Endodermal cell (in vitro differentiated cells): ENCODE data around the gene SMAD7. TPM values are rescaled to one million over a fixed set of nuclear protein-coding genes. Genes with fewer than 3 reads are reported as not detected.

Experiments
- DNase-seq: peaks from one replicate; pipeline ENCODE4 v3.0.0-alpha.2; 2017
- H3K27ac ChIP-seq: 2 replicates; pipeline ENCODE4 v1.5.1; 2013; ENCODE audit warnings: mild to moderate bottlenecking, low read depth, low read length, moderate library complexity
- H3K27me3 ChIP-seq: 2 replicates; pipeline ENCODE4 v1.6.1; 2013; ENCODE audit warnings: mild to moderate bottlenecking, low read length, moderate library complexity; ENCODE audit not compliant: insufficient read depth, control insufficient read depth, poor library complexity, severe bottlenecking
- H3K36me3 ChIP-seq: 2 replicates; pipeline ENCODE4 v1.7.0; 2013; ENCODE audit warnings: mild to moderate bottlenecking, low read length, moderate library complexity; ENCODE audit not compliant: control insufficient read depth, insufficient read depth
- H3K4me1 ChIP-seq: one replicate; pipeline ENCODE4 v1.7.0; 2013; ENCODE audit warnings: low read length; ENCODE audit not compliant: control insufficient read depth, insufficient read depth
- H3K4me3 ChIP-seq: 2 replicates; pipeline ENCODE4 v1.5.1; 2013; ENCODE audit warnings: mild to moderate bottlenecking, low read length, moderate library complexity
- H3K9ac ChIP-seq: 2 replicates; pipeline ENCODE4 v1.6.1; 2013; ENCODE audit warnings: mild to moderate bottlenecking, low read length, moderate library complexity; ENCODE audit not compliant: poor library complexity, severe bottlenecking; ENCODE audit errors: extremely low read depth
- H3K9me3 ChIP-seq: 2 replicates; pipeline ENCODE4 v1.6.1; 2013; ENCODE audit warnings: mild to moderate bottlenecking, low read length, moderate library complexity; ENCODE audit not compliant: control insufficient read depth
- H3K27ac Mint-ChIP-seq: 2 replicates; pipeline ENCODE4 v1.8.0; 2020; ENCODE audit warnings: mixed read lengths
- H3K27me3 Mint-ChIP-seq: 2 replicates; pipeline ENCODE4 v1.8.0; 2021; ENCODE audit warnings: mild to moderate bottlenecking, mixed read lengths; ENCODE audit not compliant: insufficient read depth
- H3K36me3 Mint-ChIP-seq: 2 replicates; pipeline ENCODE4 v1.8.0; 2020; ENCODE audit warnings: low read depth, mixed read lengths
- H3K4me1 Mint-ChIP-seq: 2 replicates; pipeline ENCODE4 v1.8.0; 2020; ENCODE audit warnings: mixed read lengths
- H3K4me3 Mint-ChIP-seq: 2 replicates; pipeline ENCODE4 v1.8.0; 2020; ENCODE audit warnings: mild to moderate bottlenecking, moderate library complexity, mixed read lengths
- H3K9me3 Mint-ChIP-seq: 2 replicates; pipeline ENCODE4 v1.8.0; 2020; ENCODE audit warnings: mild to moderate bottlenecking, mixed read lengths
- WGBS, 2 experiments: methylation state at CpG; one replicate each; pipeline versions ENCODE4 v1.1.5 to v1.1.7; 2013; ENCODE audit warnings: missing lambda C conversion rate in 2 of 2, mixed read lengths in 1 of 2; ENCODE audit not compliant: insufficient coverage in 1 of 2, insufficient read length in 1 of 2; 5-methylcytosine and 5-hydroxymethylcytosine counted together
- total RNA-seq, 2 donors: library from RNA; stranded (reverse); fragmentation: NEBNext Ultra II Directional in 1 of 2; extraction: Animal tissue kit (Norgen Biotek cat#: 25700) in 1 of 2; gene quantifications; 2 replicates in 1 of 2; 3 replicates in 1 of 2; pipeline ENCODE4 v1.2.1, GENCODE V29; 2021
- TF ChIP-seq, protein P1 (sequence below): fragments of 200-600 bp; sonication (generic); conservative IDR thresholded peaks from 2 replicates; pipeline ENCODE4 v1.5.0; 2021; ENCODE audit warnings: antibody characterized with exemption, mild to moderate bottlenecking

The SMAD7 gene
- total RNA-seq, 2 donors from 2014 or later, result 52.4 to 67.4 TPM

DNA sequence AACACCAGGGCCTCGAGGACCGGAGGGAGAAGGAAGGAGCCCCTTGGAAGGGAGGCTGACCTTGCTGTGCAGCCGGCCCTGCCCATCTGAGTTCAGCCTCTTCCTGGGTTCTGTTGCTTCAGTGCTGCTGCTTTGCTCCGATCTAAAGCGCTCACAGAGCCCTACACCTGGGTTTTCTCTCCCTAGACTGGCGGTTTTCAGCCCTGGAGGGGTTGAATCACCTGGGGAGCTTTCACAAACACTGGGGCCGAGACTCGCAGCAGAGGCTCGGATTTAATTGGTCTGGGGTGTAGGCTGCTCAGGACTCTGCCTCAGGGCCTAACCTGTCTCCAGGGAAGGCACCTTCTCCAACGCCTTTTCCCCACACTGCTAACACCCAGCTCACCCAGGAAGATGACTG is 40.9 kb upstream of the SMAD7 start:
- Histone ChIP-seq H3K36me3 (no peaks in the 10 kb centered on the region), H3K9me3 (no peaks in the 10 kb centered on the region), H3K4me3 (no peak overlapping the region), H3K9ac (no peak overlapping the region), H3K4me1 (peaks cover 11% of the 10 kb centered on the region), H3K27me3 (no peaks in the 10 kb centered on the region), H3K27ac (no peak overlapping the region)
- Mint-ChIP-seq H3K9me3 (no peaks in the 10 kb centered on the region), H3K27ac (no peak overlapping the region), H3K4me3 (no peak overlapping the region), H3K36me3 (no peaks in the 10 kb centered on the region), H3K4me1 (peaks cover 7% of the 10 kb centered on the region), H3K27me3 (peaks cover 2% of the 10 kb centered on the region)
- TF ChIP-seq, protein P1, sequence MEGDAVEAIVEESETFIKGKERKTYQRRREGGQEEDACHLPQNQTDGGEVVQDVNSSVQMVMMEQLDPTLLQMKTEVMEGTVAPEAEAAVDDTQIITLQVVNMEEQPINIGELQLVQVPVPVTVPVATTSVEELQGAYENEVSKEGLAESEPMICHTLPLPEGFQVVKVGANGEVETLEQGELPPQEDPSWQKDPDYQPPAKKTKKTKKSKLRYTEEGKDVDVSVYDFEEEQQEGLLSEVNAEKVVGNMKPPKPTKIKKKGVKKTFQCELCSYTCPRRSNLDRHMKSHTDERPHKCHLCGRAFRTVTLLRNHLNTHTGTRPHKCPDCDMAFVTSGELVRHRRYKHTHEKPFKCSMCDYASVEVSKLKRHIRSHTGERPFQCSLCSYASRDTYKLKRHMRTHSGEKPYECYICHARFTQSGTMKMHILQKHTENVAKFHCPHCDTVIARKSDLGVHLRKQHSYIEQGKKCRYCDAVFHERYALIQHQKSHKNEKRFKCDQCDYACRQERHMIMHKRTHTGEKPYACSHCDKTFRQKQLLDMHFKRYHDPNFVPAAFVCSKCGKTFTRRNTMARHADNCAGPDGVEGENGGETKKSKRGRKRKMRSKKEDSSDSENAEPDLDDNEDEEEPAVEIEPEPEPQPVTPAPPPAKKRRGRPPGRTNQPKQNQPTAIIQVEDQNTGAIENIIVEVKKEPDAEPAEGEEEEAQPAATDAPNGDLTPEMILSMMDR, result no peak
- WGBS, 2 experiments, result 90 to 94% methylated on average over 5 to 10 of the region's 10 CpGs
- DNase-seq, result peak; percentile 54

DNA sequence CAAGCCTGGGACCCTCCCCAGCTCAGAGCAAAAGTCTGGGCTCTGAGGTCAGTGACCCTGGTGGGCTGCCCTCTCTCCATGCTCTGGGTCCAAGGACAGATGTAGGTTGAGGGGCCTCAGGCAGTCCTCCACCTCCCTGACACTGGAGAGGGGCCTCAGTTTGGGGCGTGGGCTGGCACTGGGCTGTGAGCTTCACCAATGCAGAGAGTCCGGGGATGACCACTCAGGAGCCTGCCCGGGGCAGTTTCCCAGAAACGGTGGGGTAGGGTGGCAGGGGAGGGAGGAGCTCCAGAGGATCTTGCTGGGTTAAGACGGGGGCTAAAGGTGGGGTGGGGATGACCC is 40.5 kb upstream of the SMAD7 start:
- H3K36me3 Mint-ChIP-seq, result no peaks in the 10 kb centered on the region
- peaks cover 7% of the 10 kb centered on the region for H3K4me1 Mint-ChIP-seq
- H3K9ac ChIP-seq, result no peak overlapping the region
- H3K4me3 ChIP-seq, result no peak overlapping the region
- no peaks in the 10 kb centered on the region for H3K9me3 ChIP-seq
- no peaks in the 10 kb centered on the region for H3K9me3 Mint-ChIP-seq
- DNase-seq, result peak; percentile 53
- H3K27ac Mint-ChIP-seq, result no peak overlapping the region
- WGBS, 2 experiments, result 78% methylated on average over 5 of the region's 5 CpGs; no CpG with 5 or more reads in 1 of the 2 experiments
- no peak overlapping the region for H3K4me3 Mint-ChIP-seq
- no peaks in the 10 kb centered on the region for H3K36me3 ChIP-seq
- TF ChIP-seq, protein P1, result no peak
- H3K27ac ChIP-seq, result no peak overlapping the region
- peaks cover 2% of the 10 kb centered on the region for H3K27me3 Mint-ChIP-seq
- H3K4me1 ChIP-seq, result peaks cover 11% of the 10 kb centered on the region
- H3K27me3 ChIP-seq, result no peaks in the 10 kb centered on the region

DNA sequence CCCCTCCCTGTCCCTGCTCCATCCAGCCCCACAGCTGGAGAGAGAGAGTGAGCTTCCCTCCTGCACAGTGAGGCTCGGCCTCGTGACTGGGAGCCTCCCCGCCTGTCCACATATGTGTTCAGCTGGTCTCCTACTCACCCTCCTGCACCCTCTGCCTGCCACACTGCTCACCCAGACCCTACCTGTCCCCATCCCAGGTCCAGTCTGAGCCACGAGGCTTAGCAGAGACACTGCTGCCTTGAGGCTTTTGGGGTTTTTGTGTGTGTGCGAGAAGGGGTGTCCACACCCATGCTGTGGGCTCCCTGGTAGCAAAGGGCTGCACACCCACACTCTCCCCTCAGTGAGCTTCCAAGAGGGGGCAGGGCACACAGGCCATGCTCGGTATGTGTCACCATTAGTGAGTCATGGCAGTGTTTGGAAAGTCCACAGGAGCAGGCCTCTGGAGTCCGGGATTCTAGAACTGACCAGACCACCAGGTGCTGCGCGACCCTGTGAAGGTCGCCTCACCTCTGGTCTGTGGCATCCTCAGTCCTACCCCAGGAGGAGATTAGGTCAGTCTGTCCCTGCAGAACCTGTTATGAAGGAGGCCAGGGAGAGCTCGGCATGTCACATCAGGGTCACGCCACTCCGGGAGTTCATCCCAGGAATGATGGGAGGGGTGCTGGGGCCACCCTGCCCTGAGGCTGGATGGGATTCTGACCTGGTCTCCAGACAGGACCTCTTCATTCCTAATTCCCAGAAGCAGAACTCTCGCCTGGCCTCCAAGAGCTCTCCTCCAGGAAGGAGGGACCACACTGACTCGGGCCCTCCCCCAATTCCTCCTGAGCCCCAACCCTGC is 39.9 kb upstream of the SMAD7 start:
- H3K9ac ChIP-seq, result no peak overlapping the region
- WGBS, 2 experiments, result 86 to 93% methylated on average over 9 to 15 of the region's 15 CpGs
- H3K36me3 Mint-ChIP-seq, result no peaks in the 10 kb centered on the region

More for the DNA sequence above, 39.9 kb upstream of the SMAD7 start:
- Histone ChIP-seq H3K9me3 (no peaks in the 10 kb centered on the region), H3K4me3 (no peak overlapping the region), H3K27me3 (no peaks in the 10 kb centered on the region), H3K36me3 (no peaks in the 10 kb centered on the region), H3K27ac (no peak overlapping the region), H3K4me1 (peaks cover 11% of the 10 kb centered on the region)
- H3K9me3 Mint-ChIP-seq, result no peaks in the 10 kb centered on the region
- peak; percentile 67 for DNase-seq
- no peak overlapping the region for H3K4me3 Mint-ChIP-seq
- peaks cover 2% of the 10 kb centered on the region for H3K27me3 Mint-ChIP-seq
- H3K27ac Mint-ChIP-seq, result no peak overlapping the region
- TF ChIP-seq, protein P1, result no peak
- peaks cover 7% of the 10 kb centered on the region for H3K4me1 Mint-ChIP-seq
